SHP77 treated with DMSO at 0.1 percent for 48 hours (cell line): ENCODE measurements around the gene MAP3K1.

Source experiments
- DNase-seq: peaks from one replicate; lab custom pipeline; 2025; lab: John Stamatoyannopoulos, UW

MAP3K1 gene

GRCh38 chr5:56909294-56910209 lies 94.2 kb downstream of the MAP3K1 start, which contains the start of gene SETD9:
TSS of gene SETD9 (plus strand) at chr5:56909596. CDS start at chr5:56909646, 50 bp downstream.
- DNase-seq, result peak; percentile 93

GRCh38 chr5:56910210-56910965 lies 95.0 kb downstream of the MAP3K1 start:
- DNase-seq, result peak; percentile 71

GRCh38 chr5:56913766-56914165 lies 98.4 kb downstream of the MAP3K1 start:
- no peak for DNase-seq

GRCh38 chr5:56914678-56915077 lies 99.3 kb downstream of the MAP3K1 start:
- no peak for DNase-seq

- DNase-seq, result no peak
Measured at GRCh38 chr5:56917534-56917933, 102.2 kb downstream of the MAP3K1 start.

GRCh38 chr5:56918054-56918453 lies 102.7 kb downstream of the MAP3K1 start:
- no peak for DNase-seq

- no peak for DNase-seq
Measured at GRCh38 chr5:56919942-56920662, 104.8 kb downstream of the MAP3K1 start.

GRCh38 chr5:56922922-56923321 lies 107.6 kb downstream of the MAP3K1 start:
- no peak for DNase-seq

GRCh38 chr5:56934325-56934724 lies 119.0 kb downstream of the MAP3K1 start:
- no peak for DNase-seq

- DNase-seq, result no peak
Measured at GRCh38 chr5:56938858-56939257, 123.5 kb downstream of the MAP3K1 start.

GRCh38 chr5:56941981-56942380 lies 126.6 kb downstream of the MAP3K1 start:
- DNase-seq, result no peak
